HUES48 (cell line): ENCODE data around the gene PGD.
"Not testable (repeated sequence)": the region's sequence is repeated elsewhere in the genome, so short reads cannot be mapped to it uniquely, and the experiment has no call there.

Experiments
- H3K27ac ChIP-seq: one replicate; pipeline ENCODE4 v1.7.0; 2013; ENCODE audit warnings: low read depth, low read length, inconsistent platforms
- H3K27me3 ChIP-seq: 2 replicates; pipeline ENCODE4 v1.6.1; 2013; ENCODE audit warnings: mild to moderate bottlenecking, low read length; ENCODE audit not compliant: control insufficient read depth, insufficient read depth
- H3K36me3 ChIP-seq: 2 replicates; pipeline ENCODE4 v1.6.1; 2013; ENCODE audit warnings: low read length; ENCODE audit not compliant: control insufficient read depth, insufficient read depth
- H3K4me1 ChIP-seq: 2 replicates; pipeline ENCODE4 v1.6.1; 2013; ENCODE audit warnings: mild to moderate bottlenecking, low read length; ENCODE audit not compliant: control insufficient read depth, insufficient read depth
- H3K4me3 ChIP-seq: 2 replicates; pipeline ENCODE4 v1.5.1; 2013; ENCODE audit warnings: mild to moderate bottlenecking, low read depth, low read length
- H3K9ac ChIP-seq: 2 replicates; pipeline ENCODE4 v1.6.1; 2013; ENCODE audit warnings: mild to moderate bottlenecking, low read depth, low read length, moderate library complexity
- H3K9me3 ChIP-seq: 2 replicates; pipeline ENCODE4 v1.6.1; 2013; ENCODE audit warnings: low read length; ENCODE audit not compliant: control insufficient read depth, insufficient read depth

The PGD gene

GRCh38 chr1:10398734-10399443 is at the start of gene PGD:
TSS of gene PGD (plus strand) at chr1:10399064. CDS start at chr1:10399118, 54 bp downstream.
- no peaks in the 10 kb centered on the region for H3K27me3 ChIP-seq
- H3K9ac ChIP-seq, result peak within 1 kb of the TSS; percentile 94
- H3K27ac ChIP-seq, result peak within 1 kb of the TSS; percentile 98
- peaks cover 6% of the 10 kb centered on the region; the same call in 1 of the 2 replicates for H3K4me1 ChIP-seq
- H3K36me3 ChIP-seq, result peaks cover 32% of the 10 kb centered on the region
- H3K4me3 ChIP-seq, result peak within 1 kb of the TSS; percentile 100
- no peaks in the 10 kb centered on the region for H3K9me3 ChIP-seq

GRCh38 chr1:10353282-10353681 is 45.6 kb upstream of the PGD start:
- no peaks in the 10 kb centered on the region for H3K27me3 ChIP-seq

GRCh38 chr1:10353693-10354092 is 45.2 kb upstream of the PGD start:
- no peaks in the 10 kb centered on the region for H3K9me3 ChIP-seq
- peaks cover 14% of the 10 kb centered on the region for H3K4me1 ChIP-seq
- H3K27ac ChIP-seq, result peak overlapping the region; percentile 89
- H3K36me3 ChIP-seq, result peaks cover 34% of the 10 kb centered on the region
- H3K9ac ChIP-seq, result 0 out of 2 replicates have a peak overlapping the region, but pooled peaks have one; percentile 18
- no peak overlapping the region for H3K4me3 ChIP-seq
- no peaks in the 10 kb centered on the region for H3K27me3 ChIP-seq

More at GRCh38 chr1:10353282-10353681, 45.6 kb upstream of the PGD start:
- H3K9ac ChIP-seq, result 0 out of 2 replicates have a peak overlapping the region, but pooled peaks have one; percentile 18
- no peak overlapping the region for H3K4me3 ChIP-seq
- peaks cover 38% of the 10 kb centered on the region for H3K36me3 ChIP-seq
- H3K27ac ChIP-seq, result peak overlapping the region; percentile 89
- peaks cover 19% of the 10 kb centered on the region for H3K4me1 ChIP-seq
- H3K9me3 ChIP-seq, result no peaks in the 10 kb centered on the region

GRCh38 chr1:10360045-10360444 is 38.8 kb upstream of the PGD start:
- Histone ChIP-seq H3K27ac (no peak overlapping the region), H3K9ac (no peak overlapping the region), H3K27me3 (no peaks in the 10 kb centered on the region), H3K36me3 (peaks cover 40% of the 10 kb centered on the region), H3K4me1 (no peaks in the 10 kb centered on the region), H3K9me3 (no peaks in the 10 kb centered on the region), H3K4me3 (no peak overlapping the region)

- H3K36me3 ChIP-seq, result peaks cover 53% of the 10 kb centered on the region
- H3K27ac ChIP-seq, result no peak overlapping the region
- H3K27me3 ChIP-seq, result no peaks in the 10 kb centered on the region
- H3K4me3 ChIP-seq, result no peak overlapping the region
- no peaks in the 10 kb centered on the region for H3K9me3 ChIP-seq
- H3K4me1 ChIP-seq, result no peaks in the 10 kb centered on the region
- no peak overlapping the region for H3K9ac ChIP-seq
Observed at GRCh38 chr1:10361515-10361914, 37.3 kb upstream of the PGD start.

GRCh38 chr1:10368194-10368593 is 30.7 kb upstream of the PGD start:
- no peaks in the 10 kb centered on the region for H3K4me1 ChIP-seq
- H3K9me3 ChIP-seq, result no peaks in the 10 kb centered on the region
- H3K27me3 ChIP-seq, result no peaks in the 10 kb centered on the region
- H3K27ac ChIP-seq, result no peak overlapping the region
- H3K9ac ChIP-seq, result no peak overlapping the region
- H3K36me3 ChIP-seq, result peaks cover 63% of the 10 kb centered on the region
- H3K4me3 ChIP-seq, result no peak overlapping the region

GRCh38 chr1:10374442-10374860 is 24.4 kb upstream of the PGD start:
- no peaks in the 10 kb centered on the region for H3K27me3 ChIP-seq
- no peaks in the 10 kb centered on the region for H3K9me3 ChIP-seq
- no peak overlapping the region for H3K9ac ChIP-seq
- no peaks in the 10 kb centered on the region for H3K4me1 ChIP-seq
- H3K4me3 ChIP-seq, result no peak overlapping the region
- no peak overlapping the region for H3K27ac ChIP-seq
- peaks cover 74% of the 10 kb centered on the region for H3K36me3 ChIP-seq

GRCh38 chr1:10377365-10378029 is 21.4 kb upstream of the PGD start:
- not testable (repeated sequence) for H3K27me3 ChIP-seq, H3K27ac ChIP-seq, H3K9ac ChIP-seq, H3K4me1 ChIP-seq, H3K4me3 ChIP-seq, H3K9me3 ChIP-seq
- peaks cover 65% of the 10 kb centered on the region for H3K36me3 ChIP-seq

- H3K27ac ChIP-seq, result no peak overlapping the region
- H3K27me3 ChIP-seq, result no peaks in the 10 kb centered on the region
- H3K4me1 ChIP-seq, result no peaks in the 10 kb centered on the region
- no peak overlapping the region for H3K9ac ChIP-seq
- no peak overlapping the region for H3K4me3 ChIP-seq
- peaks cover 65% of the 10 kb centered on the region for H3K36me3 ChIP-seq
- H3K9me3 ChIP-seq, result no peaks in the 10 kb centered on the region
Observed at GRCh38 chr1:10378081-10378841, 20.6 kb upstream of the PGD start.

GRCh38 chr1:10379101-10379620 is 19.7 kb upstream of the PGD start:
- H3K9me3 ChIP-seq, result no peaks in the 10 kb centered on the region
- no peaks in the 10 kb centered on the region for H3K27me3 ChIP-seq
- H3K4me1 ChIP-seq, result no peaks in the 10 kb centered on the region
- H3K4me3 ChIP-seq, result no peak overlapping the region
- H3K36me3 ChIP-seq, result peaks cover 57% of the 10 kb centered on the region
- H3K9ac ChIP-seq, result no peak overlapping the region
- no peak overlapping the region for H3K27ac ChIP-seq
